ENCODE measurements around the gene SCN2A.
"Not testable (repeated sequence)": the region's sequence is repeated elsewhere in the genome, so short reads cannot be mapped to it uniquely, and the experiment has no call there.

The SCN2A gene

GRCh38 chr2:165390875-165391274 is 151.7 kb downstream of the SCN2A start:
- no peak overlapping the region for H3K4me3 ChIP-seq (ENCODE audit: control insufficient read depth, low read depth, low read length)
- TF ChIP-seq, protein P1, sequence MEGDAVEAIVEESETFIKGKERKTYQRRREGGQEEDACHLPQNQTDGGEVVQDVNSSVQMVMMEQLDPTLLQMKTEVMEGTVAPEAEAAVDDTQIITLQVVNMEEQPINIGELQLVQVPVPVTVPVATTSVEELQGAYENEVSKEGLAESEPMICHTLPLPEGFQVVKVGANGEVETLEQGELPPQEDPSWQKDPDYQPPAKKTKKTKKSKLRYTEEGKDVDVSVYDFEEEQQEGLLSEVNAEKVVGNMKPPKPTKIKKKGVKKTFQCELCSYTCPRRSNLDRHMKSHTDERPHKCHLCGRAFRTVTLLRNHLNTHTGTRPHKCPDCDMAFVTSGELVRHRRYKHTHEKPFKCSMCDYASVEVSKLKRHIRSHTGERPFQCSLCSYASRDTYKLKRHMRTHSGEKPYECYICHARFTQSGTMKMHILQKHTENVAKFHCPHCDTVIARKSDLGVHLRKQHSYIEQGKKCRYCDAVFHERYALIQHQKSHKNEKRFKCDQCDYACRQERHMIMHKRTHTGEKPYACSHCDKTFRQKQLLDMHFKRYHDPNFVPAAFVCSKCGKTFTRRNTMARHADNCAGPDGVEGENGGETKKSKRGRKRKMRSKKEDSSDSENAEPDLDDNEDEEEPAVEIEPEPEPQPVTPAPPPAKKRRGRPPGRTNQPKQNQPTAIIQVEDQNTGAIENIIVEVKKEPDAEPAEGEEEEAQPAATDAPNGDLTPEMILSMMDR (IDR thresholded peaks at IDR 0.05; ENCODE audit: control insufficient read depth, insufficient read depth, low read depth, low read length, missing control alignments) = no peak
- DNase-seq (ENCODE audit: low read depth) = no peak

DNA sequence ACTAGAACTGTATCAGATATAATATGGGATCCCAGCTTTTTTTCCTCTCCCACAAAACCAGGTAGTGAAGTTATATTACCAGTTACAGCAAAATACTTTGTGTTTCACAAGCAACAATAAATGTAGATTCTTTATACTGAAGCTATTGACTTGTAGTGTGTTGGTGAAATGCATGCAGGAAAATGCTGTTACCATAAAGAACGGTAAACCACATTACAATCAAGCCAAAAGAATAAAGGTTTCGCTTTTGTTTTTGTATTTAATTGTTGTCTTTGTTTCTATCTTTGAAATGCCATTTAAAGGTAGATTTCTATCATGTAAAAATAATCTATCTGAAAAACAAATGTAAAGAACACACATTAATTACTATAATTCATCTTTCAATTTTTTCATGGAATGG is 152.6 kb downstream of the SCN2A start:
- TF ChIP-seq, protein P1 (IDR thresholded peaks at IDR 0.05; ENCODE audit: control insufficient read depth, insufficient read depth, low read depth, low read length, missing control alignments) = no peak
- H3K4me3 ChIP-seq (ENCODE audit: control insufficient read depth, low read depth, low read length) = no peak overlapping the region
- no peak for DNase-seq (ENCODE audit: low read depth)

DNA sequence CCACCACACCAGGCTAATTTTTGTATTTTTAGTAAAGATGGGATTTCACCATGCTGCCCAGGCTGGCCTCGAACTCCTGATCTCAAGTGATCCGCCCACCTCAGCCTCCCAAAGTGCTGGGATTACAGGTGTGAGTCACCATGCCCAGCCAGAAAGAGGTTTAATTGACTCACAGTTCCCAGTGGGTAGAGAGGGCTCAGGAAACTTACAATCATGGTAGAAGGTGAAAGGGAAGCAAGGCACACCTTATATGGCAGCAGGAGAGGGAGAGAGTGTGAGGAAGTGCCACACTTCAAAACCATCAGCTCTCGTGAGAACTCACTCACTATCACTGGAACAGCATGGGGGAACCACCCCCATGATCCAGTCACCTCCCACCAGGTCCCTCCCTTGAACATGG is 159.4 kb downstream of the SCN2A start:
- not testable (repeated sequence) for H3K4me3 ChIP-seq (ENCODE audit: control insufficient read depth, low read depth, low read length); DNase-seq (ENCODE audit: low read depth)

GRCh38 chr2:165401285-165401852 is 162.2 kb downstream of the SCN2A start:
- DNase-seq (ENCODE audit: low read depth) = peak; percentile 64
- H3K4me3 ChIP-seq (ENCODE audit: control insufficient read depth, low read depth, low read length) = no peak overlapping the region
- TF ChIP-seq, protein P1 (IDR thresholded peaks at IDR 0.05; ENCODE audit: control insufficient read depth, insufficient read depth, low read depth, low read length, missing control alignments) = peak; percentile 65

DNA sequence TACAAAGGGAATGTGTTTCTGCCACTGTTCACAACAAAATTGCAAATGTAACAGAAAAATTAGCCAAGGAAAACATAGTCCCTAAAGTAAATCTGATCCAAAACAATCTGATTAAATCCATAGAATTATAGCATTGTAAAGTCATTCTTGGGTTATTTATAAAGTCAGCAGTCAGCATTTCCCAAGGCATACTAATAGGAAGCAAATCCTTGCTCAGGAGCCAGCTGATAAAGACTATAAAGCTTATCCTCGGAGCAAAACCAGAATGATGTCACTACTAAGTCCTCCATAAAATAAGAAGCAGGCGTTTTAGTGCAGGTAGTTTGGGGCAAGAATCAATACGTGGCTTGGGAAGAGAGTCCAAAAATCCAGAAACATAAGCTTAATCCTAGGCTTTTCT is 162.9 kb downstream of the SCN2A start:
- no peak overlapping the region for H3K4me3 ChIP-seq (ENCODE audit: control insufficient read depth, low read depth, low read length)
- TF ChIP-seq, protein P1 (IDR thresholded peaks at IDR 0.05; ENCODE audit: control insufficient read depth, insufficient read depth, low read depth, low read length, missing control alignments) = no peak
- no peak for DNase-seq (ENCODE audit: low read depth)

GRCh38 chr2:165406173-165406572 is 167.0 kb downstream of the SCN2A start:
- TF ChIP-seq, protein P1 (IDR thresholded peaks at IDR 0.05; ENCODE audit: control insufficient read depth, insufficient read depth, low read depth, low read length, missing control alignments) = no peak
- H3K4me3 ChIP-seq (ENCODE audit: control insufficient read depth, low read depth, low read length) = no peak overlapping the region
- DNase-seq (ENCODE audit: low read depth) = no peak

DNA sequence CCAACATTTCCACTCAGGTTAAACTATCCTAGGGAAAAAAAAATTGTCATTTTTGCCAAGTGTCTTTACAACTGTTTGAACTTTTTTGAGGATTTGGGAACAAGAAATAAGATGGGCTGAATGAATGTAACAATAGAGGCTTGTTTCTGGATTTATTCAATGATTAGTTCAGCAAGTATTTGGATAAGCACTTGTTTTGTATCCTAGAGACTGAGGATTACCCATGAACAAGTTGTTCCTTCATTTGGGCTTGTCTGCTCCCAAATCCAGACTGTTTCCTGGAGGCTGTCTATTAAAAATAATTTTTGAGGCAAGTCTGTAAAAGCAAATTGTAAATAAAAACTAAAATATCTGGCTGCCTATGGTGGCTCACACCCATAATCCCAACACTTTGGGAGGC is 168.3 kb downstream of the SCN2A start:
- H3K4me3 ChIP-seq (ENCODE audit: control insufficient read depth, low read depth, low read length) = no peak overlapping the region
- TF ChIP-seq, protein P1 (IDR thresholded peaks at IDR 0.05; ENCODE audit: control insufficient read depth, insufficient read depth, low read depth, low read length, missing control alignments) = no peak
- no peak for DNase-seq (ENCODE audit: low read depth)
